Measurements from ENCODE around the gene INTU.

Gene INTU

DNA sequence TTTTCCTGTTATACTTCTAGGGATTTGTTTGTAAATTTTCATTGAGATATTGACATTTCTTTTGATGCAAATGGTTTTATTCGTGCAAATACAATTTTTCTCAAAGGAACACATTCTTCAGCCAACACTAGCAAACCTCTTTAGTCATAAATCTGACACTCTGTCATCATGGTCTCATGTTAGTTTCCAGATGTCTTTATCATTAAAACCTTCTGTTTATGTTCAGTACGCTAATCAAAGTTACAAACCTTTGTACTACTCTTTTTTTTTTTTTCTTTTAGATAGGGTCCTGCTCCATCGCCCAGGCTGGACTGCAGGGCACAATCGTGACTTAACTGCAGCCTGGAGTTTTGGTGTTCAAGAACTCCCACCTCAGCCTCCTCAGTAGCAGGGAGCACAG, 104.5 kb downstream of the INTU start:
- DNase-seq (ENCODE audit: insufficient read length, low spot score): no peak
- FAIRE-seq: no peak

DNA sequence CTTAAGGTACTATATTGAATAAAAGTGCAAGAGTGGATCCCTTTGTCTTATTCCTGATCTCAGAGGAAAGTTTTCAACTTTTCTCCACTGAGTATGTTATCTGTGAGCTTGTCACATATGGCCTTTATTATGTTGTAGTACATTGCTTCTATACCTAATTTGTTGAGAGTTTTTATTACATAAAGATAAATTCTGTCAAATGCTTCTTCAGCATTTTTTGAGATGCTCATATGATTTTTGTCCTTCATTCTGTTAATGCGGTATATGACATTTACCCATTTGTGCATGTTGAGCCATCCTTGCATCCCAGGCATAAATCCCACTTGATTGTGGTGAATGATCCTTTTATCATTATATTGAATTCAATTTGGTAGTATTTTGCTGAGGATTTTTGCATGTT, 108.5 kb downstream of the INTU start:
- no peak for FAIRE-seq
- no peak for DNase-seq (ENCODE audit: insufficient read length, low spot score)

- FAIRE-seq (no peak), DNase-seq (ENCODE audit: insufficient read length, low spot score) (no peak)
Observed at GRCh38 chr4:127747883-127748282, 115.1 kb downstream of the INTU start.

DNA sequence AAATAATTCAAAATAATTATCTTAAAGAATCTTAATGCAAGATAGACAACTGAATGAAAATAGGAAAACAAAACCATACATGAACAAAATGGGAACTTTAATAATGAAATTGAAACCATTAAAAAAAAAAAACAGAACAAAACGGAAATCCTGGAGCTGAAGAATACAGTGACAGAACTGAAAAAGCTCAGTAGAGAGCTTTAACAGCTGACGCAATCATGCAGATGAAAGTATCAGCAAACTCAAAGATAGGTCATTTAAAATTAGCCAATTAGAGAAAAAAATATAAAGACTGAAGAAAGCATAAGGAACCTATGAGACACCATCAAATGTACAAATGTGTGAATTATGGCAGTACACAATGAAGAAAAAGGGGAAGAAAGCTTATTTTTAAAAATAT, 116.2 kb downstream of the INTU start:
- DNase-seq (ENCODE audit: insufficient read length, low spot score) (no peak), FAIRE-seq (no peak)

DNA sequence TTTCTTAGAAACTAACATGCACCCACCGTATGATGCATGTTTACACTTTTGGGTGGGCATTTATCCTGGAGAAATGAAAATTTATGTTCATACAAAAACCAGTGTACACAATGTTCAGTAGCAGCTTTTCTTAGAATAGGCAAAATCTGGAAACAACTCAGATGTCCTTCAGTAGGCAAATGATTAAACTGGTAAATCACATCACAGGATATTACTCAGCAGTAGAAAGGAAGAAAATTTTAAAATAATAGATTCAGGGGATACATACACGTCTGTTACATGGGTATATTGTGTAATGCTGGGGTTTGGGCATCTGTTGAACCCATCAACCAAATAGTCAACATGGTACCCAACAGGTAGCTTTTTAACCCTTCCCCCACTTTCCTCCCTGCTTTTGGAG, 124.1 kb downstream of the INTU start:
- DNase-seq (ENCODE audit: insufficient read length, low spot score): no peak

DNA sequence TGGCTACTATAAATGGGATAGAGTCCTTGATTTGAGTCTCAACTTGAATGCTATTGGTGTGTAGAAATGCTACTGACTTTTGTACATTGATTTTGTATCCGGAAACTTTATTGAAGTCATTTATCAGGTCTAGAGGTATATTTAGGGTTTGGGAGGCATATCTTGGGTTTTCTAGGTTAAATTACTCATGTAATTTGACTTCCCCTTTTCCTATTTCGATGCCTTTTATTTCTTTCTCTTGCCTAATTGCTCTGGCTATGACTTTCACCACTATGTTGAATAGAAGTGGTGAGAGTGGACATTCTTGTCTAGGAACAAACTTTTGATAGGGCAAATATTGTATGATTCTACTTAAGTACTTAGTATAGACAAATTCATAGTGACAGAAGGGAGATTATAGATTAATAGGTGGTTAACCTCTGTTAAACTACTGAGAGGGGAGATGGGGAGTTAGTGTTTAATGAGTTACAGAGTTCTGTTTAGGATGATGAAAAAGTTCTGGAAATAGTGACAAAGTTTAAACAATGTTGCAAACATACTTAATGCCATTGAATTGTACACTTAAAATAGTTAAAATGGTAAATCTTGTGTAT, 126.6 kb downstream of the INTU start:
- peak; percentile 62 for FAIRE-seq
- DNase-seq (ENCODE audit: insufficient read length, low spot score): no peak

More for the DNA sequence above, 124.1 kb downstream of the INTU start:
- FAIRE-seq: no peak

DNA sequence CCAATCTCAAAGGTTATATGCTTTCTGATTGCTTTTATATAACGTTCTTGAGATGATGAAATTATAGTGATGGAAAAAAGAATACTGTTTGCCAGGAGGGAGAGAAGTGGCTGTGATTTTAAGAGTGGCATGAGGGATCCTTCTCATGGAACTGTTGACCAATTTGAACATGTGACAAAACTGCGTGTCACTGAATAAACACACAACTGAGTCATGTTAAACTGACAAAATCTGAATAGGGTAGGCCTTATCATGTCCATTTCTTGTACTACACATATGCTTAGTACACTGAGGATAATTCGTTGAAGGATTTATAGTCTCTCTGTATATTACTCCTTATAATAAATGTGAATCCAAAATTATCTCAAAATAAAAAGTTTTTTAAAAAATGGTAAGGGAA, 127.1 kb downstream of the INTU start:
- FAIRE-seq (no peak), DNase-seq (ENCODE audit: insufficient read length, low spot score) (no peak)

DNA sequence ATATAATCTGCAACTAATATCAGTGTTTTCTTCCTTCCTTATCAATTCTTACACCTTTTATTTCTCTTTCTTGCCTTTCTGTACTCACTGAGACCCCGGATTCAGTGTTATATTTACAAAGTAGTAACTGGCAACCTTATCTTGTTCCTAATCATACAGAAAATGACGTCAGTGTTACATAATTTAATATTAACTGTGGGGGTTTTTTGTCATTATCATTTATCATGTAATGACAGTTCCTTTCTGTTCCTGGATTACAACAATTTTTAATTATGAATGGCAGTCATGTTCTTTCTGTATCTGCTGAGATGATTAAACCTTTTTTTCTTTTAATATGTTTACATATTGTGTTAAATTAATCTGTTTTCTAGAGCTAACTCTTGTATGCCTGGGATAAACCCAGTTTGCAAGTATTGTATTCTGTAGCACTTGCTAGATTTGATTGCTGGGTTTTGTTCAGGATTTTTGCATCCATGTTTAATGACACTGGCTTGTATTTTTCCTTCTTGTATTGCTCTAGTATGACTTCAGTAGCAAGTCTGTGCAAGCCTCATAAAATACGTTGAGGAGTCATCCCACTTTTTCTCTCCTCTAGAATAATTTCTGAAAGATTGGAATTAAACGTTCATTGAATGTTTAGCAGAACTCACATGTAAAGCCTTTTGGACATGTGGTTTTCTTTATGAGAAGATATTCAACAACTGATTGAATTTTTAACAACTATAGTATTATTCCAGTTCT, 138.9 kb downstream of the INTU start:
- FAIRE-seq (peak; percentile 21), DNase-seq (ENCODE audit: insufficient read length, low spot score) (no peak)

- DNase-seq (ENCODE audit: insufficient read length, low spot score) (no peak), FAIRE-seq (no peak)
Observed at GRCh38 chr4:127772769-127773671, 140.3 kb downstream of the INTU start.

GRCh38 chr4:127775843-127776242, 143.1 kb downstream of the INTU start:
- DNase-seq (ENCODE audit: insufficient read length, low spot score): no peak
- FAIRE-seq: no peak
